ENCODE data around the gene CCDC191. TPM values are rescaled to one million over a fixed set of nuclear protein-coding genes. Genes with fewer than 3 reads are reported as not detected.

CCDC191 gene, protein sequence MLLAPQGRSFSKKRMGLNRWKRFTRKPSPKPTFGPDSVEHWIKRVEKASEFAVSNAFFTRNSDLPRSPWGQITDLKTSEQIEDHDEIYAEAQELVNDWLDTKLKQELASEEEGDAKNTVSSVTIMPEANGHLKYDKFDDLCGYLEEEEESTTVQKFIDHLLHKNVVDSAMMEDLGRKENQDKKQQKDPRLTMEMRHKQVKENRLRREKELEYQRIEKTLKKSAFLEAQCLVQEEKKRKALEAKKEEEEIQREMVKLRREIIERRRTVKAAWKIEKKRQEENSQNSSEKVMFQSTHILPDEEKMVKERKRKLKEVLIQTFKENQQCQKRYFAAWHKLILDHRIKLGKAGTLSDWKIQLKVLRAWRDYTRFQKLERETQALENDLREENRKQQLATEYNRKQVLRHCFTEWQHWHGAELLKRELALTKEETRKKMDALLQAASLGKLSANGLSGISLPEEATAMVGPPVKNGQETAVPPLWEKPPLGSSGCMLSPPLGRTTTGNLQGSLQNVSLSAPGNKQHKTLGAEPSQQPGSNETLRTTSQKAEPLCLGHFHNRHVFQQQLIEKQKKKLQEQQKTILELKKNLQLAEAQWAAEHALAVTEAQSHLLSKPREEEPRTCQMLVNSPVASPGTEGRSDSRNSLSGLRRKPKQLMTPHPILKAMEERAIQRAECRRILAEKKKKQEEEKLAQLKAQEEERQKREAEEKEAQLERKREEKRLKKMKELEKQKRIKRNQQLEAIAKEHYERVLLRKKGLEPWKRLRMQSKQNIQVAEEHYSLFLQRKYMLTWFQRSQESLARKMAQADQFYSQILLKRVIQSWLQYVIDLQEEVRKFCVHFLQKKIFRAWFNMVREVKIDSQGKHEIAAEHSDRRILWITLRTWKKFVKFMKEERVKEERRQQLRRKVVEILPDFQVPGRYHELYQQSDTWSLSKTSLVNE
- polyA plus RNA-seq (2014; cell fraction: cytosol; rRNA removed), result 0.31 TPM in 1 of 2 replicates, not detected in the other
- 1.6 and 2.1 TPM in 2 replicates for polyA plus RNA-seq (2014; cell fraction: nucleus; rRNA removed)

DNA sequence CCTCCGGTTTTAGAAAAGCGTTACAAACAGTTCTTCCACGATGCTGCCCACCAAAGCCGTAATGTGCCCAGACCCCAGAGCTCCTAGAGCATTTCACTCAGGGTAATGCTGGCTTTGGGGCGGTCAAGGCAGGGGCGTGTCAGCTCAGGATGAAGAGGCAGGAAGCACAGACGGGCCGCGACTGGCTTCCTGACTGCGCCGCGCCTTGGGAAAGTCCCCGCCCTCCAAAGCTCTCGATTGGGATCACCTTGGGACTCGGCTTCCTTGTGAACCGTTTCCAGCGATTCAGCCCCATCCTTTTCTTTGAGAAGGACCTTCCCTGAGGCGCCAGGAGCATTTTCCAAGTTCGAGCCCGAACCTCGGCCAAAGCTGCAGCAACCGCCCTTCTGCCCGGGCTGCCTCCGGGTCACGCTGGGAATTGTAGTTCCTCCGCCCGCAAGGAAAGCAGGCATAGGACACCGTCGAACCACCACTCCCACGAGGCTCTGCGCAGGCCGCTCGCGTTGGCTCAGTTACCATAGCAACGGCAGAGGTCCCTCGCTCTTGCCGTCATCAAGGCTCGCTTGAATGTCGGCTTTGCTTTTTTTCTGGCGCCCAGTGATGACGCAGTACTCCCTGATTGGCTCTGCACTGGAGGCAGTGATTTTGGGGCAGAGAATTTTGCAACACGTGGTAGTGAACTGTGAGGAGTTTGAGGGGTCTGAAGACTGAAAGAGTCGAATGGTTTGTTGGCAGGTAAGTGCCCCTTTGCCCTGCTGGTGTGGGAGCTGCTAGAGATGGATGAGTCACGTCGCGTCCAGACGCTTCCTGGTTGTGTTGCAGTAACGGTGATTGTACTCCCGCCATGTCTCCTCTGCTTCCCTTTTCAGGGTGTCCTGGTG is at the start of gene CCDC191, which contains the start of gene QTRT2:
Gene CCDC191, minus strand, starts transcription at position 397 of the 881 bp plus-strand sequence. Its CDS starts 60 bp downstream, at position 337.
Gene QTRT2, plus strand, starts transcription at position 608 of the 881 bp plus-strand sequence. CDS start 8,521 bp downstream, outside the sequence.
- peak; percentile 99 for DNase-seq (ENCODE audit: low spot score)

DNA sequence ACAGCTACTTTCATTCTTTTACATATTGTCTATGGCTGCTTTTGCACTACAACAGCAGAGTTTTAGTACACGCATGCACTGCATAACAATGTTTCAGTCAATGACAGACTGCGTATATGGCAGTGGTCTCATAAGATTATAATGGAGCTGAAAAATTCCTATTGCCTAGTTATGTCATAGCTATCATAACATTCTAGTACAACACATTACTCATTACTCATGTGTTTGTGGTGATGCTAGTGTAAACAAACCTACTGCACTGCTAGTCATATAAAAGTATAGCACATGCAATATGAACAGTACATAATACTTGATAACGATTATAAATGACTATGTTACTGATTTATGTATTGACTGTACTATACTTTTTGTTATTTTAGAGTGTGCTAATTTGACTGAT is 48.1 kb upstream of the CCDC191 start:
- DNase-seq (ENCODE audit: low spot score), result no peak

DNA sequence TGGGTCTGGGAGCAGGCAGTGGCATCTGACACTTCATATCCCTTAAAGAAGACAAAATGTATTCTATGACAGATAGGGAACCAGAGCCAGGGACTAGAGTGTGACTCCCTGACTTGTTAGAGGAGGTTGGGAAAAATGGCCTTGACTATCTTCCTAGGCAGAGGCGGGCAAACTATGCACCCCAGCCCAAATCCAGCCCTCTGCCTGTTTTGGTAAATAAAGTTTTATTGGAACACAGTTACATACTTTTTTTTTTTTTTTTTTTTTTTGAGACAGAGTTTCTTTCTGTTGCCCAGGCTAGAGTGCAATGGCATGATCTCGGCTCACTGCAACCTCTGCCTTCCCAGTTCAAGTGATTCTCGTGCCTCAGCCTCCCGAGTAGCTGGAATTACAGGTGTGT is 47.5 kb upstream of the CCDC191 start:
- DNase-seq (ENCODE audit: low spot score), result no peak

DNA sequence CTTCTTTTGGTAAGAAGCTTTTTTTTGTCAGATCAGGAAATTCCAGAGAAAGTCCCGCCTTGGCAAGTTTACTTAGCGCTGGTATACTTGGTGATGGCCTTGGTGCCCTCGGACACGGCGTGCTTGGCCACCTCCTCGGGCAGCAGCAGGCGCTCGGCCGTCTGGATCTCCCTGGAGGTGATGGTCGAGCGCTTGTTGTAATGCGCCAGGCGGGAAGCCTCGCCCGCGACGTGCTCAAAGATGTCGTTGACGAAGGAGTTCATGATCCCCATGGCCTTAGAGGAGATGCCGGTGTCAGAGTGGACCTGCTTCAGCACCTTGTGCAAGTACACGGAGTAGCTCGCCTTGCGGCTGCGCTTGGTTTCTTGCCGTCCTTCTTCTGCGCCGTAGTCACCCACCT is 46.9 kb upstream of the CCDC191 start:
- no peak for DNase-seq (ENCODE audit: low spot score)

DNA sequence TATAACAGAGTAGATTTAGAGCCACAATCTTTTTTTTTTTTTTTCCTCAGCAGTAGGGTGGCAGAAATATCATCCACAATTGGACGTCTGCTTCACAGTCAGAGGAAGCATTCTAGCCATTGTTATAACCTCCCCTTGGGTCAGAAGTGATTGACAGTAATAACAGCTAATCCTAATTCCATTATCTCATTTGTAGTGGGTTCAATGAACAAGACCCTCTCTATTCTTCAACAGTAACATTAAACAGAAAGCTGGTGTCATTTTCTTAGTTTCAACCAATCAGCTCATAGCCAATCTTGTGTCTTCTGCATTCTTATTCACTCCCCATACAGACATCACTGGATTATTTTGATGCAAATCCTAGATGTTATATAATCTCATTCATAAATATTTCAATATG is 44.8 kb upstream of the CCDC191 start:
- no peak for DNase-seq (ENCODE audit: low spot score)

DNA sequence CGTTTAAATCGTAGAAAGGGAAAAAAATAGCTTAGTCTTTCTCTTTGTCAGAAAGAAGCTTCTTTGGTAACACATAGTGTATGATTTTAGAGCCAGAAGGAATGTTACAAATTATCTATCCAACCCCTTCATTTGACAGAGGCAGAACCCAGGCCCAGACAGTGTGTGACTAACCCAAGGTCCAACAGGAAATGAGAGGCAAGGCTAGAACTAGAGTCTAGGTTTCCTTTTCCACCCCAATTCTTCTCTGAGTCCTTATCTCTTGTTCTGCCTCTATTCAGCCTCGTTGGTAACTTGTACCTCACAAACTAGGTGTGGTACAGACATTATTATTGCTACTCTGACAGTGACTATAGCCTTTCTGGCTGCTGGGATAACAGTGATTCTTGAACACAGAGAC is 39.5 kb upstream of the CCDC191 start:
- DNase-seq (ENCODE audit: low spot score), result no peak

DNA sequence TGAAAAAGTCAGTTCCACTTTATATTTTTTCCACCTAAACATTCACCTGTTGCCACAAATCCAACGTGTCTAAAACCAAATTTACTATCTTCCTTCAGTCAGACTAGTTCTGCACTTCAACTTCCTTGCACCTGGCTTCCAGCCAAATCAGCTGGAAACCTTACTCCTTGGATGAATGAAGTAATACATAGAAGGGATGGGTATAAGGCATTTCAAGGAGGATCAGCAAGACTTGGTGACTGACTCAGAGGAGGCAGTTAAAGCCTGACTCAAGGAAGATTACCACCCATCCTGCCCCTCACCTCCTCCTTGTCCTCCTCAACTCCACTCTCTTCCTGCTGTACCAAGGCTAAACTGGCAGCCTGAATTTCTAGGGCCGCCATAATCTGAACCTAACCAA is 37.3 kb upstream of the CCDC191 start:
- DNase-seq (ENCODE audit: low spot score), result no peak

DNA sequence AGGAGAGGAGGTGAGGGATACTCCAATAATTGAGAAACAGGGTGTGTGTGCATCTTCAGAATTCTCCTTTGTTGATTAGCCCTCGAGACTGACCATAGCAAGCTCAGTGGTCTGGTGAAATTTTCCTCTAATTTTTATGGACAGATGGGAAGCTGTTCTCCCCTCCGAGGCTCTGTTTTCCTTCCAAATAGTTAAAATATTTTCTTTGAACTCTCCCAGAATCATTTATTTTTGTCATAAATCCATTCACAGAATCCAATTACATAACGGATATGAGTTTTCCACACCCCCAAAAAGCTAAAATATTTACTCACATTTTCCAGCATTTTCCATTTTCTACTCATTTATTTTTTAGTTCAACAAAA is 36.7 kb upstream of the CCDC191 start:
- no peak for DNase-seq (ENCODE audit: low spot score)

DNA sequence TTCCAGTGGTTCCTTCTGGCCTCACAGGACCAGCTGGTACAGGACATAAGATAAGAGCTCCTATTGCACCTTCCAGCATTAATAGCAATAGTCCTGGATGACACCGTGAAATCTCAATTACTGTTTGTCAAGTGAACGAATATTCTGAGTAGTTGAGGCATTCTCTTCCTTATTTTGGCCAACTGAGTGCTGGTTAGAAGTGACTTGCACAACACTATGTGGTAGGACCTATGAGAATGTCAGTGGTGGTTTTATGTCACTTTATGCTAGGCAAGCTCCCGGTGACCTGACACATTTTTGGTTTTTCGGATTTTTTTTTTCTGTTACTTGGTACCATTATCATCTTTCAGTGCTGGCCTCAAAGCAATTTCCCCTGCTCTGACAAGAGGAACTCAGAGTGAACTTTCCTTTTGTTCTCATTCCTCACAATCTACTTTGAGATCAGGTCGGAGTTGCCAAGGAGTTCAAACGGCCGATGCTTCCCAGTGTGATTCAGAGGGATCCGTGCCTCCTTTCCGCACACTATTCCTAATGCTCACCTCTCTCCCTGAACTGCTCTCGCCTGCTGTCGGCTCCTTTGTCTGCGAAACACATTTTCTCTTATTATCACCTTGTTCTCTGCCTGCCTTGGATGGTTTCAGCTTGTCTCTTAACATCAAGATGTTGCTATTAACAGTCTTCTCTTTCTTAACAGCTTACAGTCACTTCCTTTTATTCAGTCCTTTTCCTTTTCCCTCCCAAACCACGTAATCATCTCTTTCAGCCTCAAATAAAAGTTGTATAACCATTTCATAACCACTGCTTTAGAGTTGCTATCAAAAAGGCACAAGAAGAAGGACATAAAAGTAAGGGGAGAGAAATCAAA is 36.1 kb upstream of the CCDC191 start:
- no peak for DNase-seq (ENCODE audit: low spot score)

DNA sequence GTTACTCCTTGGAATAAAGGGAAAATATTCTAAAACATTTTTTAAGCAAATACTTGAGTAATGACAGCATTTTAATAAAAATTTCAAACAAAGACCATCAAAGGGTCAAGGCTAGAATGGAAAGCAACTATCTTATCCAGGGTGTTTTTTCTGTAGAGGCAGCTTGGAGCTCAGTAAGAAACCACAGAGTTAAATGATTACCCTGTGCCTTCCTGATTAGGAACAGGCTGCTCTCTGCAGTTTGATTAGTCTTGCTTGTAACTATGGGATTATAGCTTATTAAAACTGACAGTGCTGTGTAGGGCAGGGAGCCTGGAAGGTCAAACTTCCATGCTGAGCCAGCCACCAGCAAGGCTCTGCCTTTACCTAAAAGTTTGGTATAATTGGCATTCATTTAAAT is 33.3 kb upstream of the CCDC191 start:
- no peak for DNase-seq (ENCODE audit: low spot score)

DNA sequence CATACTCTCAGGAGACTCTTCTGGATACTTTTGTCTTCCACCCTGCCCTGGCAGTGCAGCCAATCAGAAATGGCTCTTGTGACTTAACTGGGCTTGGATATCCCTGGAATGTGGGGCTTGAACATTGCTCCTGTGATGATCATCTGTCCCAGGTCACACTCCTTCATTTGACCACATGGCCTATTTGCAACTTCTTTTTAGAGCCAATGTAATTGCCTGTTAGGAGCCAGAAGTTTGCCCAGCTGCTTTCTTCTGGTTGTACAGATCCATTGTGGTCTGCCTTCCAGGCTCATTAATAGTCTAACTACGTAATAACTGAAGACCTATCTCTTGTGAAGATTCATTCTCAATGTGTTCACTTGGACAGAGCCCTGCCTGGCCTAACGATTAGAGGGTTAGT is 30.0 kb upstream of the CCDC191 start:
- no peak for DNase-seq (ENCODE audit: low spot score)

DNA sequence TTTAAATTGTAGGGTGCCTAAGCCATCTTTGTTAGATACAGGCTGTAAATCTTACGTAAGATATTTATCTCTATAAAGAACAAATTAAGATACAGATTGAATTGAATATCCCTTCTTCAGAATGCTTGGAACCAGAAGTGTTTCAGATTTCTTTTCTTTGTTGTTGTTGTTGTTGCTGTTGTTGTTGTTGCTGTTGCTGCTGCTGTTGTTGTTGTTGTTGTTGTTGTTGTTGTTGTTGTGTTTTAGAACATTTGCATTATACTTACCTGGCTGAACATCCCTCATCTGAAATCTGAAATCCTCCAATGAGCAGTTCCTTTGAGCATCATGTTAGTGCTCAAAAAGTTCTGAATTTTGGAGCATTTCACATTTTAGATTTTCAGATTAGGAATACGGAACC is 26.8 kb upstream of the CCDC191 start:
- no peak for DNase-seq (ENCODE audit: low spot score)

DNA sequence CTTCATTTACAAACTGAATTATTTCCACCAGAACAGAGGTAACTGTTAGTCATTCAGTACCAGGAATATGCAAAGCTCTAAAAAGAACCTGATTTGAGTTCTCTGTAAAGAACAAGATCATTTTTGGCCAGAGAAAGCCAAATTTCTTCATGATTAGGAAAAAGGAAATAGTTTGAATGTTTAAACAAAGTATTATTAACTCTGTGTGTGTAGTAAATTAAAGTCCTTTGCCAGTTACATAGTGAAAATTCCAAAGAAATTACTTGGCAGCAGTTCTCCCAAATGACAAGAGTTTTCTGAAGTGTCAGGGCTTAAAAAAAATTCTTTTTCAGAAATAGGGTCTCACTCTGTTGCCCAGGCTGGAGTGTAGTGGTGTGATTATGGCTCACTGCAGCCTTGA is 24.7 kb upstream of the CCDC191 start:
- no peak for DNase-seq (ENCODE audit: low spot score)

DNA sequence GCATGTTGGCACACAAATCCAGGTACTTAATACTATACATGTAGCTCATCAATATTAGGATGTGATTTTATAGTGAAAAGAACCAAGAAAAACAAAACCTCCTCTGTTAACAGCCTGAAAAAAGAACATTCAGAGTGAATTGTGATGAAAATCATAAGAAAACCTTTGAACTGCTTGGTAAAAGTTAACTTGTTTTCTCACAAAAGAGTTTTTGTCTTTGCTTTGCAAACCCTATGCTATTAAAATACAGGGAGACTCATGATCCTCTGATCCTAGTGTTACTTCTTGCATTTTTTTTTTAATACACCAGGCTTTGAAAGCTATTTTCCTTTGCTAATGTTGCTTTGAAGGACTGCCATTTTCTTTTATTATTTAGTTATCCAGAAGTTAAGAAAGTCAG is 23.9 kb upstream of the CCDC191 start:
- no peak for DNase-seq (ENCODE audit: low spot score)

DNA sequence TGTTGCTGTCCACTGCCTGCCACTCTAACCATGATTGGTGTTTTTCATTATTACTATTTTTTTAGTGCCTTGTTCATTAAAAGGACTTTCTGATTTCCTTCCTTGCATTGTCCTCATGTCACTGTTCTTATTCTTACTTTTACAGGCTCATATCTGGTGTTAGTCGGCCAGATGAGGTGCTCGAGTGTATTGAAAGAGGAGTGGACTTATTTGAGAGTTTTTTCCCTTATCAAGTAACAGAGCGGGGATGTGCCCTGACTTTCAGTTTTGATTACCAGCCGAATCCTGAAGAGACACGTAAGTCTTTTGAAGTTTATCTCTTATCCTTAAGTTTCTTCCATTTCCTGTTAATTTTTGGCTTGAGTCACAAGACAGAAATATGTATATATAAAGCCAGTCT is 23.4 kb upstream of the CCDC191 start:
- DNase-seq (ENCODE audit: low spot score), result no peak

DNA sequence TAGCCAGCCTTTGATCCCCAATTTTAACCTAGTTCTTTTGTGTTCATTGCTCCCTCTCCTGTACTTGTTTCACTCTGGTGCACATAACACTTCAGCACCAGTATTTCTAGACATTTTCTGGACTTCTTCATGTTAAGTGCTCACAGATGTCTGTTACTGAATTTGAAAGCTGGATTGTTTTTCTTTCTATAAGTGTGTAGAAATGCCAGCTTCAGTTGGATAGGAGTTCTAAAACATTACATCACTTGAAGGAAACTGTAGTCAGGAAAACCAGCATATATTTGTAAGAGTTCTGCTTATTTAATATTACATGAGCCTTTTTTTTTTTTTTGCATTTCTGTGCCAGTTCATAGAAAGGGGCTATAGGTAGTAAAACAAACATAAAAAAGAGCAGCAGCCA is 21.8 kb upstream of the CCDC191 start:
- DNase-seq (ENCODE audit: low spot score), result no peak

DNA sequence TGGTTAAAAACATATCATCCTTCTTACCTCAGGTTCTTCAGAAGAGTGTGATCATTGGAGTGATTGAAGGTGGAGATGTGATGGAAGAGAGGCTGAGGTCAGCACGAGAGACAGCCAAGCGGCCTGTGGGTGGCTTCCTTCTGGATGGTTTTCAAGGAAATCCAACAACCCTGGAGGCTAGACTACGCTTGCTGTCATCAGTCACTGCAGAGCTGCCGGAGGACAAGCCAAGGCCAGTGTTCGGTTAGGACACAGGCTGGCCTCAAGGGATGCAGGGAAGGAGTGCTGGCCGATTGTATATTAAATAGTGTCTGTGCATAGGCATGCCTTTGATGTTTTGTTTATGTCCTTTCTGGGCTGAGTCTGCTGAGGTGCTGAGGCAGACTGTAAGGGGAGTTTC is 20.4 kb upstream of the CCDC191 start:
- no peak for DNase-seq (ENCODE audit: low spot score)

DNA sequence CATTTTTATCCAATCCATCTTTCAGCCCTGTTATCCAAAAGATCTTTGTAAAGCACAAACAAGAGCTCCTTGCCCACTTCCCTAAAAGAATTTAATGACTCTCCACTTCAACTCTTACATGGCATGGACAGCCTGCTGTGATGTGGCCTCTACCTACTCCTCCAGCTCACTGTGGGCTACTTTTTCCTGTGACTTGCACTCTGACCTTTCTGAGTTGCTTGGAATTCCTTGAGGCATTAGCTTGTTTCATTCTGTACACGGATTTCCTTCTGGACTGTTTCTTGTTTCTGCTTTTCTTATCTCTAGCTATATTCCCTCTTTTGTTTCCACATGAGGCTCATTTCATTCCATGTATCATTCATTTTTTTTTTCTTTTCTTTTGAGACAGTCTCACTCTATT is 15.5 kb upstream of the CCDC191 start:
- DNase-seq (ENCODE audit: low spot score), result no peak

DNA sequence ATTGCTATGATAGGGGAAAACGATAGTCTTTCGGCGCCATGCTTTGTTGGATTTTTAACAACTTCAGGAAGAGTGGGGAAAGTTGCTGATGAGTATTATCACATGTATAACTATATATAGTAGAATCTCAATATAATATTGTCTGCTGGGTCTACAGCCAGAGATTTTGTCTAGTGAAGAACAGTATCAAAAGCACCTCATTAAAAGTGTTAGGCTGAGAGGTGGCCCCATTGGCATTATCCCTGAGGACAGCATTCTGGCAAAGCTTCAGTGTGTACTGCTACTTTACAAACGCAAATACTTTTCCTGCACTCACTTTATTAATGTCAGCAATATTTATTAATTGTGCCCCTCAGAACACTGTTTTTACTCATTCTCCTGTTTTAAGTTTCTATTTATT is 12.0 kb upstream of the CCDC191 start:
- no peak for DNase-seq (ENCODE audit: low spot score)

DNA sequence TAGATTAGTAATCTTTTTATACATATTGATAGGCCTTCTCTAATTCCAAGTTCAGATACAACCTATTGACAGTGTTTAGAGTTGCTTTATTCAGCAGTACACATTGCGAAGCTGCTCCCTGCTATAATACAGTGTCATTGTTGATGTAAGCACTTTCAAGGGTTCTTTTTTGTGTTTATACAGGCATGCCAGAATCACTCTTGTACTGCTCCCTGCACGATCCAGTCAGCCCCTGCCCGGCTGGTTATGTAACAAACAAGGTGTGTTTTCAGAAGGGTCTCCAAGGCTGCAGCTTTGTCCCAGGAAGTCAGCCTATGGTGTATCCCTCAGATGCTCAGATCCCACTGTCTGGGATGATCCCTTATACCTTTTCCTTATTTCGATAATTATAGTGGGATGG is 11.5 kb upstream of the CCDC191 start:
- DNase-seq (ENCODE audit: low spot score), result no peak
